ENCODE data around the gene RNF115. TPM values are rescaled to one million over a fixed set of nuclear protein-coding genes. Genes with fewer than 3 reads are reported as not detected.

RNF115 gene
- total and polyA plus RNA-seq, 2 of the 4 experiments (the other 2 are of a cell fraction), result 13.5 to 22.9 TPM

DNA sequence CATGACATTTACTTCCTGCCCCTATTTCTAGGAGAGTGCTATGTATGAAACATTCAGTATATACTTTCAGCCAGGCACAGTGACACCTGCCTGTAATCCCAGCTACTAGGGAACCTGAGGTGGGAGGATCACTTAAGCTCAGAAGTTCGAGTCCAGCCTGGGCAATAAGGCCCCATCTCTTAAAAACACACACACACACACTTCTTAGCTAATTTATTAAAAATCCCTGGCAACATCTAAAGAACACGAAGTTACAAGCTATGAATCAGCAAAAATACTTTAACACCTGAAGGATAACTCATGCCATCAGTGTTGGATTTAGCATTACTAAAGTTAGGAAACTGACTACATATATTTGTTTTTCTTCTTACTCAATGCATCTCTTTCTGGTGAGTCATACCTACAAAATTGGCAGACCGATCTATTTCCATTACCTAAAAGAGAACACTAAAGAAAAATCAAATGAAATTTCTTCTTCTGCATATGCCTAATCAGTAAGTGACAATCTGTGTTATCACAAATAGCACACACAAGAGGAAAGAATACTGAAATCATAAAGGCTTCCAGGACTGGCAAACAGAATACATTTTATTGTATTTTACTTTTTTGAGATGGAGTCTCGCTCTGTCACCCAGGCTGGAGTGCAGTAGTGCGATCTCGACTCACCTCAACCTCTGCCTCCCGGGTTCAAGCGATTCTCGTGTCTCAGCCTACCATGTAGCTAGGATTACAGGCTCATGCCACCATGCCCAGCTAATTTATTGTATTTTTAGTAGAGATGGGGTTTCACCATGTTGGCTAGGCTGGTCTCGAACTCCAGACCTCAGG is 41.4 kb downstream of the RNF115 start:
- peak overlapping the region; percentile 79 for H4K91ac ChIP-seq (ENCODE audit: insufficient read depth, low read depth, low read length)
- H2AK5ac ChIP-seq (ENCODE audit: low read depth, low read length), result peak overlapping the region; percentile 96
- peak overlapping the region; percentile 77 for H3K23ac ChIP-seq (ENCODE audit: low read depth, low read length)
- H4K5ac ChIP-seq (ENCODE audit: low read depth, low read length), result peak overlapping the region; percentile 55
- no CpG with 5 or more reads among the region's 10 CpGs for WGBS, 2 experiments (ENCODE audit: extremely low coverage in 2 of 2, insufficient read length in 1 of 2)
- H4K20me1 ChIP-seq (ENCODE audit: insufficient read depth, low read length), result peaks cover 3% of the 10 kb centered on the region; the same call in 1 of the 2 replicates
- POLR2A ChIA-PET (ENCODE audit: unreplicated experiment), result interaction anchor here (0.7 kb wide), 1 partner anchor 13 kb away, joined by 12 read pairs; no protein-coding TSS in a partner anchor
- in situ Hi-C loops (cut with MboI; ENCODE audit: low sequenced_read_pairs), result no loop called here
- H2BK5ac ChIP-seq (ENCODE audit: low read depth, low read length, poor library complexity, severe bottlenecking), result peak overlapping the region; percentile 98
- peak overlapping the region; percentile 53 for H3K18ac ChIP-seq (ENCODE audit: low read depth, low read length)
- H2BK15ac ChIP-seq (ENCODE audit: low read depth, low read length), result peak overlapping the region; percentile 81; the same call in 2 of the 3 replicates
- H4K8ac ChIP-seq (ENCODE audit: low read depth in 2 of 2, low read length in 2 of 2), result peak overlapping the region in 1 of 2 experiments; percentile 89; a peak in 2 of 4 replicates
- peak overlapping the region; percentile 21; the same call in 1 of the 2 replicates for H3K4me2 ChIP-seq (ENCODE audit: low read depth, low read length)
- dilution Hi-C loops (cut with HindIII; ENCODE audit: low sequenced_read_pairs, unreplicated experiment), result no loop called here
- peaks cover 20 to 53% of the 10 kb centered on the region in 2 experiments for H3K79me1 ChIP-seq (ENCODE audit: low read depth in 1 of 2, low read length in 2 of 2)
- DNase-seq (peak; percentile 96), ATAC-seq (ENCODE audit: low read depth) (peak; percentile 74)
- H3K14ac ChIP-seq (replicated peaks; ENCODE audit: low read depth, low read length), result peak overlapping the region; percentile 78
- peak overlapping the region; percentile 94 for H3K4ac ChIP-seq (ENCODE audit: low read depth, low read length)
- H2AK9ac ChIP-seq (replicated peaks; ENCODE audit: low read depth, low read length, poor library complexity), result peak overlapping the region; percentile 84
- H2AFZ ChIP-seq (replicated peaks; ENCODE audit: low read length, poor library complexity), result peak overlapping the region; percentile 49
- no peak overlapping the region for H3K9ac ChIP-seq (ENCODE audit: low read depth, low read length)
- CTCF ChIA-PET, result interaction anchor here (0.6 kb wide), 1 partner anchor 87 kb away, joined by 4 read pairs; no protein-coding TSS in a partner anchor
- H3K27ac ChIP-seq (ENCODE audit: insufficient read depth, low read length), result peak overlapping the region; percentile 73
- H3K27me3 ChIP-seq (ENCODE audit: control insufficient read depth, insufficient read depth, low read length), result no peaks in the 10 kb centered on the region
- H3K9me1 ChIP-seq (ENCODE audit: insufficient read depth, low read length), result peaks cover 8% of the 10 kb centered on the region
- BruUV-seq (replicated peaks), result no TSS peak
- peaks cover 12% of the 10 kb centered on the region; the same call in 1 of the 2 replicates for H3K4me1 ChIP-seq (ENCODE audit: control insufficient read depth, insufficient read depth, low read length)
- intact Hi-C loops (cut with micrococcal nuclease), result no loop called here
- H3K9me3 ChIP-seq (ENCODE audit: control insufficient read depth, insufficient read depth, low read length), result no peaks in the 10 kb centered on the region
- peak overlapping the region; percentile 94 for H2BK120ac ChIP-seq (ENCODE audit: low read depth, low read length)
- peak overlapping the region; percentile 98 for H2BK20ac ChIP-seq (ENCODE audit: low read depth, low read length)
- H3K56ac ChIP-seq (ENCODE audit: extremely low read depth, insufficient read depth, low read length), result peak overlapping the region; percentile 70
- H3K36me3 ChIP-seq (ENCODE audit: control insufficient read depth, insufficient read depth, low read length), result peaks cover 2% of the 10 kb centered on the region
- no peak overlapping the region for H3K4me3 ChIP-seq (ENCODE audit: insufficient read depth, low read depth, low read length)
- TF ChIP-seq CTCF (conservative IDR thresholded peaks at IDR 0.05; ENCODE audit: low read depth, low read length) (no peak), CEBPB (IDR thresholded peaks at IDR 0.05; ENCODE audit: low read depth, low read length) (peak; percentile 80), CHD1 (IDR thresholded peaks at IDR 0.05; ENCODE audit: low read depth, low read length) (no peak), POLR2A (IDR thresholded peaks at IDR 0.05; ENCODE audit: low read depth, low read length) (no peak), ELK1 (IDR thresholded peaks at IDR 0.05; ENCODE audit: borderline replicate concordance, low read depth, low read length) (no peak), MXI1 (IDR thresholded peaks at IDR 0.05; ENCODE audit: borderline replicate concordance, low read depth, low read length) (no peak), NFE2L2 (IDR thresholded peaks at IDR 0.05; ENCODE audit: low read depth, low read length) (peak; percentile 91), FOS (IDR thresholded peaks at IDR 0.05; ENCODE audit: low read depth, low read length) (peak; percentile 99), RAD21 (IDR thresholded peaks at IDR 0.05; ENCODE audit: low read length) (no peak), RFX5 (IDR thresholded peaks at IDR 0.05; ENCODE audit: low read depth, low read length) (no peak), MAZ (IDR thresholded peaks at IDR 0.05; ENCODE audit: borderline replicate concordance, low read depth, low read length) (no peak), MAFK (IDR thresholded peaks at IDR 0.05; ENCODE audit: low read depth, low read length) (peak; percentile 82), SMC3 (IDR thresholded peaks at IDR 0.05; ENCODE audit: low read depth, low read length) (no peak)
- TF ChIP-seq, protein P1, sequence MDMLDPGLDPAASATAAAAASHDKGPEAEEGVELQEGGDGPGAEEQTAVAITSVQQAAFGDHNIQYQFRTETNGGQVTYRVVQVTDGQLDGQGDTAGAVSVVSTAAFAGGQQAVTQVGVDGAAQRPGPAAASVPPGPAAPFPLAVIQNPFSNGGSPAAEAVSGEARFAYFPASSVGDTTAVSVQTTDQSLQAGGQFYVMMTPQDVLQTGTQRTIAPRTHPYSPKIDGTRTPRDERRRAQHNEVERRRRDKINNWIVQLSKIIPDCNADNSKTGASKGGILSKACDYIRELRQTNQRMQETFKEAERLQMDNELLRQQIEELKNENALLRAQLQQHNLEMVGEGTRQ (IDR thresholded peaks at IDR 0.05; ENCODE audit: low read depth, low read length), result no peak

Data from IMR-90 (cell line).